ENCODE data around the gene SGPL1.
A peak's percentile ranks its signal among the peaks of the same experiment; 100 is the strongest.

SGPL1 gene

DNA sequence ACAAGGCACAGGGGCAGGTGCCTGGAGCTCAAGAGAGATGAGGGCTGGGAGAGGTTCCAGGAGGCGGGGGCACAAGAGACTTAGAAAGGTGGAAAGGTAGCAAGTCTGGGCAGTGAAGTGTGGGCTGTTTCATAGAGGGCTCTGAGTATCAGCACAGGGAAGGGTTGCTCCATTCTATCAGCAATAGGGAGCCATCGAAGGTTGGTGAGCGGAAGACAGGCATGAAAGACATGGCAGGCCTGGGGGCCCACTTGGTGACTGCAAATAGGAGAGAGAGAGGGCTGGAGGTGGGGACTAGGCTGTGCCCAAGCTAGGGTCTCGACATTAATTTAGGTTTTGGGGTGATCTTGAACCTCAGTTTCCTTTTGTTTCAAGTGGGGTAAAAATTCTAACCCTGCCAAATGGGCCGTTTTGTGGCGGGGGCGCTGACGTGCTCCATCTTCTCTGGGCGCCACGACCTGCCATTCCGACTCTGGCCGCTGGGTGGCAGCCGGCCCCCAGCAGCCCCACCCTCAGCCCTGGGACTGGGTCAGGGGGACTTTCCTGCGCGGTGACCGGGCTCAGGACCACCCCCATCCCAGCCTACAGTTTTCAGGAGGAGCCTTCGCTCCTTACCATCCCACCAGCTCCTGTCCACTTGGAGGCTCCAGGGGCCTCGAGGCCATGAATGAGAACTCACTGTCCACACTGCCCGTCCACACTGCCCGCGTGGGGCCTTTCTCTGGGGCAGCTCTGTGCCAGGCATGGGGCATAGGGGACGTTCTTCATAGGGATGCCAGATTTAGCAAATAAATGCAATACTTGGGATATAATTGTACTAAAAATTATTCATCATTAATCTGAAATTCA lies 109.9 kb downstream of the SGPL1 start:
- H3K4me3 ChIP-seq (ENCODE audit: low read depth, low read length), result no peak overlapping the region
- no peak for DNase-seq (ENCODE audit: low read depth)
- TF ChIP-seq, protein P1, sequence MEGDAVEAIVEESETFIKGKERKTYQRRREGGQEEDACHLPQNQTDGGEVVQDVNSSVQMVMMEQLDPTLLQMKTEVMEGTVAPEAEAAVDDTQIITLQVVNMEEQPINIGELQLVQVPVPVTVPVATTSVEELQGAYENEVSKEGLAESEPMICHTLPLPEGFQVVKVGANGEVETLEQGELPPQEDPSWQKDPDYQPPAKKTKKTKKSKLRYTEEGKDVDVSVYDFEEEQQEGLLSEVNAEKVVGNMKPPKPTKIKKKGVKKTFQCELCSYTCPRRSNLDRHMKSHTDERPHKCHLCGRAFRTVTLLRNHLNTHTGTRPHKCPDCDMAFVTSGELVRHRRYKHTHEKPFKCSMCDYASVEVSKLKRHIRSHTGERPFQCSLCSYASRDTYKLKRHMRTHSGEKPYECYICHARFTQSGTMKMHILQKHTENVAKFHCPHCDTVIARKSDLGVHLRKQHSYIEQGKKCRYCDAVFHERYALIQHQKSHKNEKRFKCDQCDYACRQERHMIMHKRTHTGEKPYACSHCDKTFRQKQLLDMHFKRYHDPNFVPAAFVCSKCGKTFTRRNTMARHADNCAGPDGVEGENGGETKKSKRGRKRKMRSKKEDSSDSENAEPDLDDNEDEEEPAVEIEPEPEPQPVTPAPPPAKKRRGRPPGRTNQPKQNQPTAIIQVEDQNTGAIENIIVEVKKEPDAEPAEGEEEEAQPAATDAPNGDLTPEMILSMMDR (IDR thresholded peaks at IDR 0.05; ENCODE audit: low read depth, low read length, missing control alignments), result peak; percentile 92

DNA sequence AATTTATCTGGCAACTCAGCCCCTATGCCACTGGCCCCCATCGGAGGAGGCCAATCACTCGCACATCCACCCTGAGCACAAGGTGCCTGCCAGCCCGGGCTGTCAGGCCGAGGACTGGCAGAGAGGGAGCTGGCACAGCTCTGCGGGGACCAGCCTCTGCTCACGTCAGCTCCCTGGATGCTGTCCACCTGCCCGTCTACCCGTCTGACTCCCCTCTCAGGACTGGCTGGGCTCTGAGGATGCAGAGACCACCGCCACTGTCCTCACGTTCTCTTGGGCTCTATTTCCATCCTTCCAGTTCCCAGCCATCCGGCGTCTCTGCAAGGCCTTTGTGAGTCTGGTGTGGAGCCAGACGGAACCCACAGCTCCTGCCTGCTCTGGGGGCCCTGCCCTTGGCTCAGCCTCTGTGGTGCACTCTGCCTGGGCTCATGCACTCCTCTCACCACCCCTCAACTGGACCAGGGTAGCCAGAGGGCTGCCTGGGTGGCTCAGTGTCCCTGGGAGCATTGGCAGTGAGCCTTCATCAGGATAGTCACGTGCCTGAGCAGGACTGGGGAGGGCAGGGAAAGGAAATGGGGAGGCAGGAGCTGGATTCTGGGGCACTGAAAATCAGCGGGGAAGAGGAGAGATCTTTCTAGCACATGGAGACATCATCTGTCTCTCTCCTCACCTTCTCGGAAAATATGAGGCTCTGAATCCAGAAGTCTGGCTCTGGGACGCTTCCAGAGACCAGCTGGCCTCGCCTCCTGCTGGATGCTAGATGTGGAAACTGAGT lies 110.7 kb downstream of the SGPL1 start:
- TF ChIP-seq, protein P1 (IDR thresholded peaks at IDR 0.05; ENCODE audit: low read depth, low read length, missing control alignments), result no peak
- DNase-seq (ENCODE audit: low read depth), result no peak
- no peak overlapping the region for H3K4me3 ChIP-seq (ENCODE audit: low read depth, low read length)

DNA sequence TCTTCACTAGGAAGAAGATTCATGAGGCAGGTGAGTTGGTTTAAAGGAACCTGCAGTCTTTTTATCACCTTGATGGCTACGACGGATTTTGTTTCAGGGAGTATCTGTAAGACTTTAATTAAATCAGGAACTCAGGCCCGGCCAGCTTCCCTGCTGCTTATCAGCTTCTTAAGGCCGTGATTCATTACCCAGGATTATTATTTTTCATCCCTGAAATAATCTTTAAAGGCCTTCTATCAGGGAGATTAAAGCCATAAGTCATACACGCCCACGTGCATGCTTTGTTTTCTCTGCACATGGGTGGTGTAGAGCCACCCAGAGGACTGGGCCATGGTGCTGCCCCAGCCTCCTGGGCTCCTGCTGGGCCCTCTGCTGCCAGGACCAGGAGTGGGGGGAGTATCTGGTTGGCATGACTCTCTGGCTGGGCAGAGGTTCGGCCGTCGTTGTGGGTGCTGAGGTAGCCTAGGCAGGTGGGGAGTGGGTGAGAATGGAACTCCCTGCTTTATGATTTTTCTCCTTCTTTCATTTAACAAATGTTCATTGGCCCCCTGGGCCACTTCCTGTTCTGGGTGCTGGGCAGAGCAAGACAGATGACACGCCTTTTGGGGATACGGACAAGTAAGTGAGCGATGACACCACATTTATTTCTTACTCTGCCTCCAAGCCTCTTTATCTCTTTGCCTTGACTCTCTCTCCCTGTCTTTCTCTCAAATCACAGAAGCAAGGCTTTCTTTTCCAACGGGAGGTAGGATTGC lies 111.6 kb downstream of the SGPL1 start:
- no peak overlapping the region for H3K4me3 ChIP-seq (ENCODE audit: low read depth, low read length)
- TF ChIP-seq, protein P1 (IDR thresholded peaks at IDR 0.05; ENCODE audit: low read depth, low read length, missing control alignments), result no peak
- no peak for DNase-seq (ENCODE audit: low read depth)

DNA sequence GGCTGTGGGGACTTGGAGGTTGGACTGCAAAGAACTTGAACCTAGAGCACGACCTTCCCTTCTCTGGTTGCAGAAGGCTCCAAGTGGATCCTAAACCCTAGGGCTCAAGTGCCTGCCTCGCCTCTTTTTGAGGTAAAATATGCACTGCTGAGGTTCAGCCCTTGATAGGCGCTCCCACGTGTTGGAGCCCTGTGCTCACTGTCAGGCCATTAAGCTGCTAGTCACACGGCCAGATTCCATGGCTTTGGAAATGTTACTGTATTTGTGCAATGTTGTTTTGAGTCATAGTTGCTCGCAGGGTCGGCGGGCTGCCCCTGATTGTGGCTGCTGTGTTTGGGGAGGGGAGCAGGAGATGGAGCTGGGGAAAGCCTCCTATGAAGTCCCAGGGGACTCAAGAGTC lies 112.4 kb downstream of the SGPL1 start:
- DNase-seq (ENCODE audit: low read depth), result no peak
- TF ChIP-seq, protein P1 (IDR thresholded peaks at IDR 0.05; ENCODE audit: low read depth, low read length, missing control alignments), result no peak
- no peak overlapping the region for H3K4me3 ChIP-seq (ENCODE audit: low read depth, low read length)

- DNase-seq (ENCODE audit: low read depth), result no peak
- no peak overlapping the region for H3K4me3 ChIP-seq (ENCODE audit: low read depth, low read length)
- TF ChIP-seq, protein P1 (IDR thresholded peaks at IDR 0.05; ENCODE audit: low read depth, low read length, missing control alignments), result no peak
These were observed 114.7 kb downstream of the SGPL1 start for GRCh38 chr10:70930263-70931000.
